HG03442 (cell line): ENCODE data around the gene SEC22C.

Source experiments
- ATAC-seq: cut with Tn5 transposase; IDR thresholded peaks from one replicate; pipeline ENCODE4 v1.9.1; 2021; ENCODE audit warnings: mild to moderate bottlenecking, moderate library complexity; ENCODE audit not compliant: unreplicated experiment

The SEC22C gene

GRCh38 chr3:42500909-42501308 is 80.9 kb downstream of the SEC22C start:
- ATAC-seq: no peak

DNA sequence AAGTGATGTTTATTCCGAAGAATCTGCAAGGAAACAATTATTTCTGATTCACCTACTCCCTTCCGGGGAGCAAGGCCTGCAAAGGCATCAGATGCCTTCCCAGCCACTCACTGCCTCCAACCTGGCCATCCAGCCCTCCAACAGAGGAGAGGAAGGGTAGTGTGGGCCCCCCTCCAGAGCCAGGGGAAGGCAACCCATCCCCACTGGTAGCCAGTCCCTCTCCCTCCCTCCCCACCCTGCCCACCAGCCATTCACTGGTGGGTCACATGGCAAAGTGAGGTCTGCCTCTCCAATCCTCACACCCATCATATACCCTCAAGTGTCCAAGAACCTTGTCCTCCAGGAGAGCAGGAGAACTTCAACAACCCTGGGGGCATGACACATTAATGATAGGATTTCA is 81.7 kb downstream of the SEC22C start:
- ATAC-seq: no peak

- no peak for ATAC-seq
Measured at GRCh38 chr3:42499478-42499871, 82.3 kb downstream of the SEC22C start.

DNA sequence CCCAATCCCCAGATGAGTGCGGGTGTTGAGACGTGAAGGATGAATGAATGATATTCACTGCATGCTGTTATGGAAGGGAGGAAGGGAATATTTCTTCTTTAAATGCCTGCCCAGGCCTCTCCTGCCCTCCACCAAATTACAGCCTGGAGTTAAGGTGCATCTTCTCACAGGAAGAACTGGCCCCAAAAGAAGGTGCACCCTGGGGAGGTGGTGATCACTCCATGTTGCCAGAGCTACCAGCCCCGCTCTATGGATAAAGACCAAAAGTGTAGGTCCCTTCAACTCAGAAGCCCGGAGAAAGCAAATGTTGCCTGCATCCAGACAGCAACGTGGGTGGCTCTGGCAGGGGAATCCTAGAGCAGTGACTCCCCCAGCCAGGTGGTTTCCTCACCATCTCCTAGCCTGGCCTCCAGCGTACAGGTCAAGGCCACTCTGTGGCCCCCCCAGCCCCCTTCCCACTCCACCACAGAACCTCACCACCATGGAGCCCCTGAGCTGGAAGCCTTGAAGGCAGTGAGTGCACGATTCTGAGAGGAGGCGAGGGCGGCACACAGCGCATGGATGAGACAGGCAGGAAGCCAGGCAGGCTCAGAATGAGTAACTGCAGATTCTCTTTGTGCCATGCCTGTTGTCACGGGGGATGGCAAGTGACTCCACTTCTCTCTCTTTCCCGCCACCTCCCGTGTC is 82.8 kb downstream of the SEC22C start:
- no peak for ATAC-seq

GRCh38 chr3:42498034-42498433 is 83.7 kb downstream of the SEC22C start:
- no peak for ATAC-seq
